K562 (cell line): ENCODE results near the gene ARMC9.

Source experiments
- CTCF ChIP-seq, 3 experiments: IDR thresholded peaks in 2 of 3; conservative IDR thresholded peaks in 1 of 3; 2 replicates each; pipeline ENCODE4 v1.5.1; 2011 to 2012; ENCODE audit warnings: low read length in 3 of 3, mild to moderate bottlenecking in 3 of 3, control low read depth in 2 of 3, improper control_type of control experiment in 1 of 3, inconsistent platforms in 1 of 3, low read depth in 1 of 3, mixed read lengths in 1 of 3, moderate library complexity in 1 of 3; ENCODE audit not compliant: insufficient read depth in 2 of 3
- STAG1 ChIP-seq: sonication (generic); formaldehyde crosslinking; IDR thresholded peaks from 2 replicates; pipeline ENCODE4 v1.5.0; 2020; ENCODE audit warnings: missing genetic modification reagents, borderline replicate concordance
- U2AF2 ChIP-seq: fragments of 200-400 bp; formaldehyde crosslinking; optimal IDR thresholded peaks from 2 replicates; pipeline ENCODE3; 2017; ENCODE audit warnings: low read depth, mild to moderate bottlenecking, low read length
- XRCC5 ChIP-seq: fragments of 200-400 bp; formaldehyde crosslinking; IDR thresholded peaks from 2 replicates; pipeline ENCODE4 v1.6.1; 2017; ENCODE audit warnings: low read depth, mild to moderate bottlenecking, low read length
- ZBTB33 ChIP-seq: sonication (generic); formaldehyde crosslinking; IDR thresholded peaks from 2 replicates; pipeline ENCODE4 v1.8.1; 2023; ENCODE audit warnings: mild to moderate bottlenecking, missing genetic modification reagents
- ZBTB9 ChIP-seq: fragments of 450-650 bp; formaldehyde crosslinking; IDR thresholded peaks from 2 replicates; pipeline ENCODE4 v1.4.0; 2020; ENCODE audit warnings: mild to moderate bottlenecking, moderate library complexity
- ZSCAN29 ChIP-seq: fragments of 450-650 bp; IDR thresholded peaks from 2 replicates; pipeline ENCODE4 v1.6.1; 2017

- no peak for TF ChIP-seq STAG1
- no peak for TF ChIP-seq ZBTB33 (CRISPR knock-in tag)
- TF ChIP-seq ZBTB9 (CRISPR knock-in tag), result no peak
- TF ChIP-seq CTCF (IDR thresholded peaks at IDR 0.05 in 2 of 3, conservative IDR thresholded peaks at IDR 0.05 in 1 of 3; ENCODE audit: insufficient read depth in 2 of 3, low read depth in 1 of 3, low read length in 3 of 3), result no peak
- TF ChIP-seq U2AF2, result no peak
- no peak for TF ChIP-seq ZSCAN29
- TF ChIP-seq XRCC5, result no peak
Observed at GRCh38 chr2:231341100-231341499, 142.7 kb downstream of the ARMC9 start.
